GM20000 (cell line): Measurements from ENCODE around the gene PFKFB2.

Experiments used
- DNase-seq: peaks from one replicate; pipeline ENCODE4 v3.0.0; 2012; ENCODE audit warnings: low spot score
- TF ChIP-seq, protein P1 (sequence below): IDR thresholded peaks from 2 replicates; pipeline ENCODE4 v1.5.1; 2012; ENCODE audit warnings: mild to moderate bottlenecking, control low read depth; ENCODE audit errors: extremely low read depth, missing control alignments

PFKFB2 gene

GRCh38 chr1:207101720-207102119, 48.6 kb downstream of the PFKFB2 start:
- TF ChIP-seq, protein P1, sequence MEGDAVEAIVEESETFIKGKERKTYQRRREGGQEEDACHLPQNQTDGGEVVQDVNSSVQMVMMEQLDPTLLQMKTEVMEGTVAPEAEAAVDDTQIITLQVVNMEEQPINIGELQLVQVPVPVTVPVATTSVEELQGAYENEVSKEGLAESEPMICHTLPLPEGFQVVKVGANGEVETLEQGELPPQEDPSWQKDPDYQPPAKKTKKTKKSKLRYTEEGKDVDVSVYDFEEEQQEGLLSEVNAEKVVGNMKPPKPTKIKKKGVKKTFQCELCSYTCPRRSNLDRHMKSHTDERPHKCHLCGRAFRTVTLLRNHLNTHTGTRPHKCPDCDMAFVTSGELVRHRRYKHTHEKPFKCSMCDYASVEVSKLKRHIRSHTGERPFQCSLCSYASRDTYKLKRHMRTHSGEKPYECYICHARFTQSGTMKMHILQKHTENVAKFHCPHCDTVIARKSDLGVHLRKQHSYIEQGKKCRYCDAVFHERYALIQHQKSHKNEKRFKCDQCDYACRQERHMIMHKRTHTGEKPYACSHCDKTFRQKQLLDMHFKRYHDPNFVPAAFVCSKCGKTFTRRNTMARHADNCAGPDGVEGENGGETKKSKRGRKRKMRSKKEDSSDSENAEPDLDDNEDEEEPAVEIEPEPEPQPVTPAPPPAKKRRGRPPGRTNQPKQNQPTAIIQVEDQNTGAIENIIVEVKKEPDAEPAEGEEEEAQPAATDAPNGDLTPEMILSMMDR = no peak
- no peak for DNase-seq

- TF ChIP-seq, protein P1 = no peak
- no peak for DNase-seq
Measured at GRCh38 chr1:207102146-207102545, 49.1 kb downstream of the PFKFB2 start.

DNA sequence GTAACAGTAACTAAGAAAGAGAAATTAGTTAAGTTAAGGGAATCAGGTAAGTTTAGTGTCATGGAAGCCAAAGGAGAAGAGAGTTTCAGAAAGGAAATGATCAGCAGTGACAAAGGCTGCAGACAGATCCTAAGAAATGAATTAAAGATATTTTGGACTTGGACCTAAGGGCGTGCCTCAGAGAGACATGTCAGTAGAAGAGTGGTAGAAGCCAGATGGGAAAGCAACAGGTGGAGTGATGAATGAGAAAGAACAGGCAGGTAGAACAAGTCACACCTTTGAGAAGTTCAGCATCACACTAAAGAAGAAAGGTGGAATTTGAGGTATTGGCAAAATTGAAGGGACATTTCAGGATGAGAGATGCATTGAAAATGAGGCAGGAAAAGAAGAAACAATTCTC, 49.6 kb downstream of the PFKFB2 start:
- no peak for DNase-seq
- TF ChIP-seq, protein P1 = no peak

DNA sequence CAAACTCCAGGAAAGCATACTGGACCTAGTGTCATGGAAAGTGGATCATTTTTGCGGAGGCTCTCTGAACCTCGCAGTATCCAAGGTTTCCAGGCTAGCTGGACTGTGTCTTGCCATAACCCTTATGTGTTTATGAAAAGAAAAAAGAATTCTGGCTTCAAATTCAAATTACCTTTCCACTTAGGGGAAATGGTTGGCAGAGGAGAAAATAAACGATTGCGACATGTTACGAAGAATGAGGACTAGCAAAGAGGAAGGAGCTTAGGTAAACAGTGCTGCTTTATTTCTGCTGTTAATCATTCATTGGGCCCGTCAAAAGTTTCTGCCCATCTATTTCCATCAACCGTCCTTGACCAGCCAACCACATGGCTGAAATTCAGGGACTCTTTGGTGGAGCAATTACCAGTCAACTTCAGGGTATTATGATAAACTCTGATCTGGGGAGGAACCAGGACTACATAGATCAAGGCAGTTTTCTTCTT, 50.9 kb downstream of the PFKFB2 start, which contains the start of gene C4BPA:
C4BPA (plus strand) TSS at position 342 of the 482 bp plus-strand sequence. CDS start 8,793 bp downstream, outside the sequence.
- DNase-seq = no peak
- TF ChIP-seq, protein P1 = no peak

DNA sequence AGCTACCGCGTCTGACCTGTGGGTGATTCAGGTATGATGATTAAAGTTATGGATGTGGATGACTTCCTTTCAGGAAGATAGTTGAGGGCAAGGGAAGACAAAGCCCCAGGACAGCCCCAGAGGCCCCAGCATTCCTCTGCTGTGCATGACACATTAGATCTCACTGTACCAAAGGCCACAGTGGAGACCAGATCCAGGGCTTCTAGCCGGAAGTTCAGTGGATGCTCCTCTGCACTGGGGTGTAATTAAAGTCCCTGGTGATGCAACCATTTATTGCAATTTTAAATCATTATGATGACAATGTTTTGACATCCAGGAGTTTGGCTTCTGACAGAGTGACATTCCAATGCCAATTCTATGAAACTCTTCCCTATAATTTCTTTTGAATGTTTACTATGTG, 55.9 kb downstream of the PFKFB2 start:
- TF ChIP-seq, protein P1 = no peak
- DNase-seq = no peak

DNA sequence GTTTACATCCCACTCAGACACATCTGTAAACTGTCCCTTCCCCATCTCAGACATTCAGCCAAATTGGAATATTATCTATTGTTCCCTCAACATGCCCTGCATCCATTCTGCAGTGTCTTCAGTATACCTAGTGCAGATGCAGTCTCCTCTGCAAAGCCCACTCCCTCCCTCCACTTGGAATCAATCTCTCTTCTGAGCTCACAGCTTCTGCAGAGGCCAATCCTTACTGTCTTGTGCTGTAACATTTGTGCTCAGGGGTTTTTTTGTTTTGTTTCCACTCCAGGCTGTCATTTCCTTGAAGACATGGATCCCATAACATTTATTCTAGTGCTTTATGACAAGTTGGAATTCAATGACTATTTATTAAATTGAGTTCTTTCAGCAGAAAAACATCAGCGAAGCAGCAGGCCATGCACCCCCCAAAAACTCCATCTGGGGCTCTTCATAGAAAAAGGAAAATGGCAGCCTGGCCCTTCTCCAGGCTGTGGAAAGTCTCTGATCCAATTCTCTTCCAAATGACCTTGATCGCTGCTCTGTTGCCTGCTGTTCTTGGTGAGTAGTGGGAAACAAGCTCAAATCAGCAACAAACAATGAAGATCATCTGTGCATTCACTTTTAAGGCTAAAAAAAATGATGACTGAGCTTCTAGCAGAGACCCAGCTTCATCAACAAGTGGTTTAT, 59.7 kb downstream of the PFKFB2 start:
- DNase-seq = no peak
- TF ChIP-seq, protein P1 = no peak

- DNase-seq = no peak
- TF ChIP-seq, protein P1 = no peak
Measured at GRCh38 chr1:207115269-207115668, 62.2 kb downstream of the PFKFB2 start.
